Panc1 (cell line): ENCODE measurements around the gene COG7. TPM values are rescaled to one million over a fixed set of nuclear protein-coding genes. Genes with fewer than 3 reads are reported as not detected.
A peak's percentile ranks its signal among the peaks of the same experiment; 100 is the strongest.

Source experiments
- ATAC-seq: fragments of 200-7000 bp; cut with Tn5 transposase; 2 replicates; pipeline ENCODE4 v1.9.1; 2020; ENCODE audit warnings: mild to moderate bottlenecking, moderate library complexity
- BruUV-seq: library from RNA; stranded (reverse); fragments of 400-500 nt; replicated peaks from 2 replicates; lab custom pipeline; 2021; lab: Mats Ljungman, UMichigan
- CTCF ChIA-PET: fragments of 300-600 bp; sonication (Branson Sonifier 250); formaldehyde crosslinking; loops from one replicate; lab custom pipeline; 2022; ENCODE audit warnings: antibody characterized with exemption; lab: Charles Lee
- POLR2A ChIA-PET: fragments of 300-600 bp; sonication (Branson Sonifier 250); formaldehyde crosslinking; loops from one replicate; lab custom pipeline; 2022; ENCODE audit warnings: antibody characterized with exemption; lab: Charles Lee
- DNase-seq: peaks from one replicate; pipeline ENCODE4 v3.0.0-alpha.2; 2010; ENCODE audit warnings: low read depth, low spot score
- H3K27ac ChIP-seq: 2 replicates; pipeline ENCODE4 v1.5.1; 2011; ENCODE audit warnings: mild to moderate bottlenecking, low read length, inconsistent platforms
- H3K27me3 ChIP-seq: fragments of 200-500 bp; sonication (Bioruptor generic); 2 replicates; pipeline ENCODE4 v1.6.0; 2014; ENCODE audit warnings: low read length, inconsistent platforms; ENCODE audit not compliant: control insufficient read depth, insufficient read depth
- H3K36me3 ChIP-seq: fragments of 200-500 bp; sonication (Bioruptor generic); 2 replicates; pipeline ENCODE4 v1.5.1; 2014; ENCODE audit warnings: inconsistent platforms, mild to moderate bottlenecking, low read length, moderate library complexity; ENCODE audit not compliant: control insufficient read depth, insufficient read depth
- H3K4me1 ChIP-seq: 2 replicates; pipeline ENCODE4 v1.5.1; 2011; ENCODE audit warnings: inconsistent platforms, mild to moderate bottlenecking, low read length, moderate library complexity; ENCODE audit not compliant: control insufficient read depth, insufficient read depth
- H3K4me3 ChIP-seq, 2 experiments: 2 replicates each; pipeline ENCODE4 v1.5.1; 2011 to 2012; ENCODE audit warnings: low read depth in 2 of 2, low read length in 2 of 2, mild to moderate bottlenecking in 2 of 2, inconsistent platforms in 1 of 2, moderate library complexity in 1 of 2
- H3K9me3 ChIP-seq: fragments of 200-500 bp; sonication (Bioruptor generic); 2 replicates; pipeline ENCODE4 v1.5.1; 2014; ENCODE audit warnings: low read depth, mild to moderate bottlenecking, inconsistent platforms, low read length, moderate library complexity; ENCODE audit not compliant: control insufficient read depth, insufficient read depth
- TCF7L2 ChIP-seq: IDR thresholded peaks from 2 replicates; pipeline ENCODE4 v1.6.1; 2011; ENCODE audit warnings: mild to moderate bottlenecking, low read depth, low read length, inconsistent platforms
- in situ Hi-C: cut with HindIII; loops from 2 replicates; pipeline ENCODE4 v1.10.0; 2016; ENCODE audit warnings: low sequenced_read_pairs, low pct_unique_long_range_greater_than_20kb
- intact Hi-C: fragments of 100-400 bp; cut with micrococcal nuclease; formaldehyde crosslinking; loops from one replicate; pipeline ENCODE4 v1.10.0; 2022; ENCODE audit not compliant: unreplicated experiment
- total RNA-seq: library from RNA; stranded (reverse); gene quantifications from one replicate; pipeline ENCODE4 v1.2.1, GENCODE V29; 2021; ENCODE audit not compliant: unreplicated experiment
- TF ChIP-seq, protein P1 (sequence below): fragments of 450-650 bp; IDR thresholded peaks from 2 replicates; pipeline ENCODE4 v1.5.1; 2017; ENCODE audit warnings: mild to moderate bottlenecking
- TF ChIP-seq, protein P2 (sequence below), 2 experiments: IDR thresholded peaks; 2 replicates each; pipeline ENCODE4 v1.6.1; 2011 to 2012; ENCODE audit warnings: low read depth in 2 of 2, control low read depth in 1 of 2, low read length in 1 of 2, mild to moderate bottlenecking in 1 of 2, moderate library complexity in 1 of 2; ENCODE audit not compliant: insufficient read depth in 1 of 2

The COG7 gene
- total RNA-seq, 1 experiment from 2014 or later: 25.3 TPM

DNA sequence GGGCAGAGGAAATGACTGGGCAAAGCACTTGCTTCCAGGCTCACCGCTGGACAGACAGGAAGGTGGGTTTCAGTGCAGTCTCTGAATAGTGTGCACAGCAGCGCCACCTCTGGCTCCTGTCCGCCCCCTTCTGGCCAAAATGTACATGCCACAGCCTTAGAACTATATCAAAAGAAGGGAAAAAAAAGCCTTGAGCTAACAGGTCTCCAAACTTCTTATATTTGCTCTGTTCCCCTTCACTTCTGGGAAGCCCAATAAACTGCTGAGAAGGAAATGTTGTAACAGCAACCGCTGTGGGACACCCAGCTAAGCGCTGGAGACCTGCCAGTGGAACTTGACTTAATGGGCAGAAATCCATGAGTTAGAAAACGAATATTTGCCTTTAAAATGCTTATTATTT, 17.5 kb downstream of the COG7 start:
- Histone ChIP-seq H3K27ac (no peak overlapping the region), H3K27me3 (no peaks in the 10 kb centered on the region), H3K4me1 (peaks cover 3% of the 10 kb centered on the region), H3K36me3 (no peaks in the 10 kb centered on the region), H3K4me3 (no peak overlapping the region), H3K9me3 (no peaks in the 10 kb centered on the region)
- ATAC-seq (peak; percentile 94), DNase-seq (no peak)
- in situ Hi-C loops (no loop called here), intact Hi-C loops (loop anchor here (1.0 to 10.0 kb wide), 2 partner anchors 141 to 253 kb away; partner anchors contain the start of gene SCNN1G)
- CTCF ChIA-PET: interaction anchor here (0.6 to 2.3 kb wide), 8 partner anchors 11 to 772 kb away, joined by 3 to 19 read pairs (median 4); partner anchors contain the start of gene SCNN1G
- BruUV-seq: no TSS peak
- TF ChIP-seq, protein P1, sequence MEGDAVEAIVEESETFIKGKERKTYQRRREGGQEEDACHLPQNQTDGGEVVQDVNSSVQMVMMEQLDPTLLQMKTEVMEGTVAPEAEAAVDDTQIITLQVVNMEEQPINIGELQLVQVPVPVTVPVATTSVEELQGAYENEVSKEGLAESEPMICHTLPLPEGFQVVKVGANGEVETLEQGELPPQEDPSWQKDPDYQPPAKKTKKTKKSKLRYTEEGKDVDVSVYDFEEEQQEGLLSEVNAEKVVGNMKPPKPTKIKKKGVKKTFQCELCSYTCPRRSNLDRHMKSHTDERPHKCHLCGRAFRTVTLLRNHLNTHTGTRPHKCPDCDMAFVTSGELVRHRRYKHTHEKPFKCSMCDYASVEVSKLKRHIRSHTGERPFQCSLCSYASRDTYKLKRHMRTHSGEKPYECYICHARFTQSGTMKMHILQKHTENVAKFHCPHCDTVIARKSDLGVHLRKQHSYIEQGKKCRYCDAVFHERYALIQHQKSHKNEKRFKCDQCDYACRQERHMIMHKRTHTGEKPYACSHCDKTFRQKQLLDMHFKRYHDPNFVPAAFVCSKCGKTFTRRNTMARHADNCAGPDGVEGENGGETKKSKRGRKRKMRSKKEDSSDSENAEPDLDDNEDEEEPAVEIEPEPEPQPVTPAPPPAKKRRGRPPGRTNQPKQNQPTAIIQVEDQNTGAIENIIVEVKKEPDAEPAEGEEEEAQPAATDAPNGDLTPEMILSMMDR: peak; percentile 97
- TF ChIP-seq TCF7L2: no peak
- POLR2A ChIA-PET: no interaction called here

DNA sequence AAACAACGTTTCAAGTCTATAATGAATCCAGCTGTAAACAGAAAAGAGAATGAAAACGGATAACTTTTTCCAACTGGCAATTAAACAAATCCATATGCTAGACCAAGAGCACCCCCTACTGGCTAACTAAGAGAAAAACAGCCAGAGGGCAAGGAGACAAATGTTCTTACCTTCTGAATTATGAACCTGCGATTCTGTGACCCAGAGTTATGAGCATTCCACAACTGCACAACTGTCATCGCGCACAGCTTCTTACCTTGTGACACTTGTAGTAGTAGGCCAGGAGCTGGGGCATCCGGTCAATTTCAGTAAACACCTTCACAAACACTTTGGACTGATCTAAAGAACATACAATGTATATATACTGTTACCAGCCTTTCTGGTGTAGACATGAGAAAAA, 18.6 kb downstream of the COG7 start:
- intact Hi-C loops (loop anchor here (10.0 kb wide), 1 partner anchor 140 kb away; no protein-coding TSS in a partner anchor), in situ Hi-C loops (no loop called here)
- H3K4me1 ChIP-seq: peaks cover 3% of the 10 kb centered on the region
- ATAC-seq (peak; percentile 55; the same call in 1 of the 2 replicates), DNase-seq (peak; percentile 61)
- H3K27ac ChIP-seq: no peak overlapping the region; the same call in 1 of the 2 replicates
- H3K4me3 ChIP-seq: no peak overlapping the region
- CTCF ChIA-PET: interaction anchor here (0.6 to 2.3 kb wide), 4 partner anchors 10 to 253 kb away, joined by 3 to 10 read pairs (median 7); no protein-coding TSS in a partner anchor
- H3K36me3 ChIP-seq: no peaks in the 10 kb centered on the region
- no TSS peak for BruUV-seq
- TF ChIP-seq, protein P2, sequence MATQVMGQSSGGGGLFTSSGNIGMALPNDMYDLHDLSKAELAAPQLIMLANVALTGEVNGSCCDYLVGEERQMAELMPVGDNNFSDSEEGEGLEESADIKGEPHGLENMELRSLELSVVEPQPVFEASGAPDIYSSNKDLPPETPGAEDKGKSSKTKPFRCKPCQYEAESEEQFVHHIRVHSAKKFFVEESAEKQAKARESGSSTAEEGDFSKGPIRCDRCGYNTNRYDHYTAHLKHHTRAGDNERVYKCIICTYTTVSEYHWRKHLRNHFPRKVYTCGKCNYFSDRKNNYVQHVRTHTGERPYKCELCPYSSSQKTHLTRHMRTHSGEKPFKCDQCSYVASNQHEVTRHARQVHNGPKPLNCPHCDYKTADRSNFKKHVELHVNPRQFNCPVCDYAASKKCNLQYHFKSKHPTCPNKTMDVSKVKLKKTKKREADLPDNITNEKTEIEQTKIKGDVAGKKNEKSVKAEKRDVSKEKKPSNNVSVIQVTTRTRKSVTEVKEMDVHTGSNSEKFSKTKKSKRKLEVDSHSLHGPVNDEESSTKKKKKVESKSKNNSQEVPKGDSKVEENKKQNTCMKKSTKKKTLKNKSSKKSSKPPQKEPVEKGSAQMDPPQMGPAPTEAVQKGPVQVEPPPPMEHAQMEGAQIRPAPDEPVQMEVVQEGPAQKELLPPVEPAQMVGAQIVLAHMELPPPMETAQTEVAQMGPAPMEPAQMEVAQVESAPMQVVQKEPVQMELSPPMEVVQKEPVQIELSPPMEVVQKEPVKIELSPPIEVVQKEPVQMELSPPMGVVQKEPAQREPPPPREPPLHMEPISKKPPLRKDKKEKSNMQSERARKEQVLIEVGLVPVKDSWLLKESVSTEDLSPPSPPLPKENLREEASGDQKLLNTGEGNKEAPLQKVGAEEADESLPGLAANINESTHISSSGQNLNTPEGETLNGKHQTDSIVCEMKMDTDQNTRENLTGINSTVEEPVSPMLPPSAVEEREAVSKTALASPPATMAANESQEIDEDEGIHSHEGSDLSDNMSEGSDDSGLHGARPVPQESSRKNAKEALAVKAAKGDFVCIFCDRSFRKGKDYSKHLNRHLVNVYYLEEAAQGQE (IDR thresholded peaks at IDR 0.05; ENCODE audit: insufficient read depth in 1 of 2, low read depth in 2 of 2, low read length in 1 of 2): no peak
- TF ChIP-seq, protein P1: peak; percentile 83
- H3K27me3 ChIP-seq: no peaks in the 10 kb centered on the region
- POLR2A ChIA-PET: no interaction called here
- no peaks in the 10 kb centered on the region for H3K9me3 ChIP-seq
